Activated CD4-positive, alpha-beta T cell treated with anti-CD3 and anti-CD28 coated beads, Interleukin-2, amount 50 U/mL, for 24 hours (primary cell): Measurements from ENCODE around the gene FSTL1.

Experiments used
- DNase-seq, 2 donors: peaks; one replicate each; pipeline ENCODE4 v3.0.0-alpha.2; 2020; ENCODE audit warnings: low read depth in 1 of 2, low spot score in 1 of 2

FSTL1 gene

DNA sequence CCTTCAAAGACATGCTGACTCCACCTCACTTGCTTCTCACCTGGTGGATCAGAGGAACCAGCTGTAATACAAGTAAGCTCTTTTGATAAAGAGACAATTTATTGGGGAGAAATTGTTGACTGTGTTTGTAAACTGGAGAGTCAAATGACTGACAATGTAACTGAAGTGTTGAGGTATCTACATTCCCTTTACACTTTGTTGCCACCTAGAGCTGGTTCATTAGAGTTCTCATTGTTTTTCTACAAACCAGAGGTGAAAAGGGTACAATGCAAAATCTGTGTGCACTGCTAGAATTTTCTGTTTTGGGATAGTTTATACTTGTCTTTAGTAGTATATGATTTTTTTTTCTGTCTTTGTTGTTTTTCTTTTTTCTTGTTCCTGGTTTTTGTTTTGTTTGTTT lies 93.0 kb downstream of the FSTL1 start:
- no peak for DNase-seq

DNA sequence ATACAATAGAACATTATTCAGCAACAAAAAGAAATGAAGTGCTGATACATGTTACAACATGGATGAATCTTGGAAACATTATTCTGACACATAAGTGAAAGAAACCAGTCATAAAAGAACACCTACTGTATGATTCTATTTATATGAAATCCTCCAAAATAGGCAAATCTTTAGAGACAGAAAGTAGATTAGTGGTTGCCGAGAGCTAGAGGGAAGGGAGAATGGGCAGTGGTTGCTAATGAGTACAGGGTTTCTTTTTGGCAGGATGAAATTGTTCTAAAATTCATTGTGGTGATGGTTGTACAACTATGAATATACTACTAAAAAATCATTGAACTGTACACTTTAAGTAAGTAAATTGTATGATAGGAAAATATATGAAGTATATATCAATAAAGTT lies 95.3 kb downstream of the FSTL1 start:
- no peak for DNase-seq

DNA sequence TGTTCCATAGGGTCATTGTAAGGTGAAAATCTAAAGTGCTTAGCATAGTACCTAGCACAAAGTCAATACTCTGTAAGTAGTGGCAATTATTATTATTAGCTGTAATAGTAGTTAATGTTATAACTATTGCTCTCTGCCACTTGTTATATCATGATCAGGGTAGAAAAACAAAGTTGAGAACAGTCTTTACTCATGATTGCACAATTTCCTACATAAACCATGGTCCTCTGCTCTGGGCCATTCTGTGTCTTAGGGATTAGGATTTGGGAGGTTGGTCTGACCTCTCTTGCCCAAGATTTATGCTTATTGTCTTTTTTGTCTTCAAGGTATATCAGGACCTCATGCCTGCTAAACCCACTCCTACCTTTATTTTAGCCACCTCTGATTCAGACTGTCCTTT lies 97.3 kb downstream of the FSTL1 start:
- no peak for DNase-seq

DNA sequence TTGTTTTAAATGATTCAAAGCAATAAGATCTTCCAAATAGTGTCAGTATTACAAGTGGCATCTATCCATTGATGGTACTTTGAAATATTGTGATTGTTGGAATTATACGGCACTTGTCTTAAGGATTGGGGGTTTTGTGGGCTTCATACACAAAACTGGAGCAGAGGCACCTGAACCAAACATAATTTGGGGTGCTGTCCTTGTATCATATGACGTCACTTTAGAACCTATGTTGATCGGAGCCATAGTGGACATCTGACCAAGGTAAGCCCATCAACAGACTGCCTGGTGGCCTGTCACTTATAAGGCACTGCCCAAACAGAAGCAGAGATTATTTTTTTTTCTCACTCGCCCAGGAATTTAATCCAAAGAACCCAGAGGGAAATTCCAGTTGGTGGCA lies 98.8 kb downstream of the FSTL1 start:
- DNase-seq = no peak

DNA sequence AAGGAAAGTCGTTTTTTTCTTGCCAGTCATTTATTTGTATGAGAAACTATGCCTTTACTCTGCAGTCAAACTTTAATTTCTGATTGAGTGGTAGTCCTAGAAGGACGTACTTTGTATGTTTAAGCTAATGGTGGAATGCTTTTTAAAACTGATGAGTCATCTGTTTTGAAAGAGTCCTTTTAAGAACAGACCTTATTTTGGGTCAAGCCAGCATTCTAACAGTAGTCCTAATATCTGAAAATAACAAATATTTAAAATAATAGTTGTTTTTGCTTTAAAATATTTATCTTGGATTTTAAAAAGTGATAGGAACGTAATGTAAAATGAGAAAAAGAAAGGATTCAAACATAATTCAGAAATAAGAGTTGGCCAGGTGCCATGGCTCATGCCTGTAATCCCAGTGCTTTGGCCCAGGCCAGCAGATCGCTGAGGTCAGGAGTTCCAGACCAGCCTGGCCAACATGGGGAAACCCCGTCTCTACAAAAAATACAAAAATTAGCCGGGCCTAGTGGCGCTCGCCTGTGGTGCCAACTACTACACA lies 100.3 kb downstream of the FSTL1 start:
- no peak for DNase-seq

DNA sequence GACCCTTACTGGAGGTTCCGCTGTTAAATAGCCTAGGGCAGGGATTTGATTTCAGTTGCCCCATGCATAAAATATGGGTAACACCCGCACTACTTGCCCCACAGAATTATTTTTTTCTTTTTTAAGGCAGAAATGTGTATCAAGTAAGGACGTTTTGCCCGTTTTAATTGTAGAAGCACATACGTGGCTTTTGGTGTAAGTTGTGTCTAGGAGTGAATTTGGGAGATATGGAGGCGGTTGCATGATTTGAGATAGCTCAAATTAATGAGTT lies 101.0 kb downstream of the FSTL1 start:
- DNase-seq = no peak

DNA sequence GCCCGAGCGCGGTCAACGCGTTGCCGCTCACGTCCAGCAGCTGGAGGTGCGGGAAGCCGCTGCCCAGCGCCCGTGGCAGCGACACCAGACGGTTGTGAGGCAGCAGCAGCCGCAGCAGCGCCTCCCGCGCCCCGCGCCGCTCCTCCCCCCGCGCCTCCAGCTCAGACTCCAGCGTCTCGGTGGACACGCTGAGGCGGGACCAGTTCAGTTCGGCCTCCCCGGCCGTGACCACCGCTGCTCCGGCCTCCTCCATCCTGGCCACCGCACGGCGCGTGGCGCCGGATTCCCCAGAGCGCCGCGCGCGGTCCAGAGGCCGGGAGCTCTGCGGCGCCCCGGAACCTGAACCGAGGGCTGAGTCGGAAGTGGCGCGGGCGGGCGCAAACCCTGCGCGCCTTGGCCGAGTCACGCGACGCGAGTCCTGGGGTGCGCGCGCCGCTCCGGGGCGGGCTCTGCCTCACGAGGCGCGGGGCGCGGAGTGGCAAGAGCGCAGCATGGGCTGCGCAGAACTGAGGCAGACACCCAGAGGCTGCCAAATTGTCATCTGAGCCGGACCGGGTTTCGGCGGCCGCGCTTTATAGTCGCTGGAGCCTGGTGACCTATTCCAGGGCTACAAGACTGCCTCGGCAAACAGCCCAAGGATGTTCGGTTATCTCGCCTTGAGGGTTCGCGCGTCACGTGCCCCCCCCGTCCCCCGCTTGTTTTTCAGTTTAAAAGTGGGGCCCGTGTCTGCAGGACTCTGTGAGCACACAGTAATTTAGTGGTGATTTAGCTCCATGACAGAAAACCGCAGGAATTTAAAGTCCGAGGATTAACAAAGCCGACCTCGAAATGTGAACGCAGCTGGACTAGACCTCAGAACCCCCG lies 101.6 kb downstream of the FSTL1 start, which contains the start of gene LRRC58:
TSS of gene LRRC58 (minus strand) at position 364 of the 864 bp plus-strand sequence. CDS start at position 253, 111 bp downstream.
- DNase-seq = peak; percentile 75 to 83

DNA sequence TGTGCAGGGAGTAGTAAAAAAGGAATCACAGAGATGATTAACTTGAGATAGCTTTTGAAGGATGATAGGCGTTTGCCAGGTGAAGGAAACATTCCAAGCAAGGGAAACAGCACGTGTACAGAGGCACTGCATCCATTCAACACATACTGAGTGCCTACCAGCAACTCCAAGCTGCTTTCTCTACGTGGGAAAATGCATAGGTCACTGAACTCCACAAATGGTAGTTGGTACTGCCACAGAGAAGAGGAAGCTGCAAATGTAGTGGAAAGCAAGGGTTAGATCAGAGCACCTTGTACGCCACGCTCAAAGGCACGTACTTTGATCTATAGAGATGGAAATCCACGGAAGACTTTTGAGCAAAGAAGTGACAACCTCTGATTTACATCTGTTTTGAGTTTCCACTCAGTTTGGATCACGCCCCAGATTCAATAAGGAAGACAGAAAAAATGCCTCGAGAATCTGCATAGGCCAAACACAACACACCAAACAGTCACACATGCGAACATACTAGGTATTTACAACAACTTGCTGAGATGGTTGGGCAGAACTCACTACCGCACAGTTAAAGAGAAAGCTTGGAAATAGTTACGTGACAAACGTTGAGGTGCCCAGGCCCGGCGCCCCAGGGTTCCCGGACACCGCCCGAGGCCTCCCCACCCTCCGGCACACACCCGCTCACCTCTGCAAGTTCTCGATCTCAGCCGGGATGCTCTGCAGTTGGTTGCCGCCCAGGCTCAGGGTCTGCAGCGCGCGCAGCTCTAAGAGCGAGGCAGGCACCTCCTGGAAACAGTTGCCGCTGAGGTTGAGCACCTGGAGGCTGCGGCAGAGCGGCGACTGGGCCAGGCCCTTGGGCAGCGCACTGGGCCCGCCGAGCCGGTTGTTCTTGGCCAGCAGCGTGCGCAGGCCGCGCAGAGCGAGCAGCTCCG lies 102.5 kb downstream of the FSTL1 start:
- peak; percentile 21 to 41 for DNase-seq

DNA sequence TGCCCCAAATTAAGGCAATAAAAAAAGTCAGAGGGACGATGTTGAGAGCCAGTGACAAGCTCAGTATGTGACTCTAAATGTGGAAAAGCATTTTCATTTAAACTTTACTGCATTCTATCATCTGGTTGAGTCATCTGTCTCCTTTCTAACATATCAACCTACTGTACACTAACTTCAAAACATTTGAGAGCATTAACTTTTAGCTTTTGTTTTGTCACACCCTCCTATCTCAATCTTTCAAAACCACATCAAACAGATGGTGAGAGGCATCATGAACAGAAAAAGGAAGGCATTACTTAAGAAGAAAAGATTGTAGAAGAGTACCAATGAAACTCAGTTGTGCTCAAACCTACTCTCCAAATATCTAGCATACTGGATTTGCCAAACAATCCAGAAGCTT lies 106.4 kb downstream of the FSTL1 start:
- DNase-seq = peak in 1 of 2 donors; percentile 2
